Duodenal mucosa (tissue), 2 donors: ENCODE data around the gene DUSP23.

ENCODE experiments used
- H3K27ac ChIP-seq: one replicate; pipeline ENCODE4 v1.7.0; 2013; ENCODE audit warnings: low read depth, low read length
- H3K27me3 ChIP-seq, 2 donors: one replicate each; pipeline ENCODE4 v1.7.0; 2013; ENCODE audit warnings: low read length in 2 of 2, control low read depth in 1 of 2; ENCODE audit not compliant: insufficient read depth in 2 of 2, control insufficient read depth in 1 of 2
- H3K36me3 ChIP-seq, 2 donors: one replicate each; pipeline ENCODE4 v1.7.0; 2013; ENCODE audit warnings: low read length in 2 of 2, control low read depth in 1 of 2; ENCODE audit not compliant: insufficient read depth in 2 of 2, control insufficient read depth in 1 of 2
- H3K4me1 ChIP-seq, 2 donors: one replicate each; pipeline ENCODE4 v1.7.0; 2013; ENCODE audit warnings: low read length in 2 of 2, control low read depth in 1 of 2; ENCODE audit not compliant: insufficient read depth in 2 of 2, control insufficient read depth in 1 of 2
- H3K4me3 ChIP-seq, 2 donors: one replicate each; pipeline ENCODE4 v1.7.0; 2013; ENCODE audit warnings: low read length in 2 of 2, low read depth in 1 of 2
- H3K9ac ChIP-seq, 2 donors: one replicate each; pipeline ENCODE4 v1.7.0; 2013; ENCODE audit warnings: low read length in 2 of 2, low read depth in 1 of 2
- H3K9me3 ChIP-seq, 2 donors: one replicate each; pipeline ENCODE4 v1.7.0; 2013; ENCODE audit warnings: low read length in 2 of 2, control low read depth in 1 of 2; ENCODE audit not compliant: control insufficient read depth in 1 of 2

DUSP23 gene

DNA sequence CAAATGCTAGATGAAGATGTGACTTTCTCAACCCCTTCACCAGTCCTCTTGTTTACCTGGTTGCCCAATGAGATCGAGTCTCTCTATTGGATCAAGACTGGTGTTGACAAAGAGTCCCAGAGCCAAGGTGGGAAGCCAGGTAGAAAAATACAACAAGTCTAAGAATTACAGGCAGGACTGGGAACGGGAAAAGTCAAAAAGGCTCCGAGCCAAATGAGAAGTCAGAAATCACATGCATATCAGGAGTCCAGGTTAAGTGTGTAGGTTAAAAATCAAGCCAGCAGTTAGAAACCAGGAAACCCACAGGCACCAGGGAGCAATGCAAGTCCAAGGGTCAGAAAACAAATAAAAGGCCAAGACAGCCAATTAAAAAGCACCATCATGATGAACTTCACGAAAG, 27.4 kb upstream of the DUSP23 start:
- Histone ChIP-seq H3K27me3 (no peaks in the 10 kb centered on the region), H3K9ac (no peak overlapping the region), H3K36me3 (no peaks in the 10 kb centered on the region), H3K4me1 (peaks cover 4 to 43% of the 10 kb centered on the region in 2 donors), H3K27ac (no peak overlapping the region), H3K4me3 (peak overlapping the region in 1 of 2 donors; percentile 27), H3K9me3 (no peaks in the 10 kb centered on the region)

- Histone ChIP-seq H3K9me3 (no peaks in the 10 kb centered on the region), H3K9ac (no peak overlapping the region), H3K27me3 (no peaks in the 10 kb centered on the region), H3K4me1 (peaks cover 4 to 43% of the 10 kb centered on the region in 2 donors), H3K4me3 (no peak overlapping the region), H3K36me3 (no peaks in the 10 kb centered on the region), H3K27ac (no peak overlapping the region)
Measured at GRCh38 chr1:159755451-159756007, 25.2 kb upstream of the DUSP23 start.

- H3K36me3 ChIP-seq, result no peaks in the 10 kb centered on the region
- H3K9me3 ChIP-seq, result no peaks in the 10 kb centered on the region
- H3K27ac ChIP-seq, result no peak overlapping the region
- peaks cover 4 to 43% of the 10 kb centered on the region in 2 donors for H3K4me1 ChIP-seq
- no peak overlapping the region for H3K9ac ChIP-seq
- H3K27me3 ChIP-seq, result no peaks in the 10 kb centered on the region
- H3K4me3 ChIP-seq, result no peak overlapping the region
Measured at GRCh38 chr1:159756397-159756796, 24.4 kb upstream of the DUSP23 start.

DNA sequence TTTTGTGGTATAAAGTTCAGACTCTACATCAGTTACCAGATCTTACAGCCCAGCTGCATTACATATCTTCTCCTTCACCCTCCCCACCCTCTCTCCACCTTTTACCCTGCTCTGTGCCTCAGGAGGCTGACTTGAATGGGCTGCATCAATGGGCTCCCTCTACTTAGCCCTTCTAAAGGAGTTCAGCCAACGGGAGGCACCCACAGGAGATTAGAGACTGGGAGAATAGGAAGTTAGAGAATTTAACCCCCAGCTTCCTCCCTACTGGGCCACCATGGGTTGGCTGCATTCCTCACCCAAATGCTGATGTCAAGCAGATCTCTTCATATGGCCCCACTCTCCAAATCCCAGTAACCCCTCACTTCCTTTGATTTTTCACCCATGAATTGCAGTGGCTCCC, 17.1 kb upstream of the DUSP23 start:
- no peaks in the 10 kb centered on the region for H3K4me1 ChIP-seq
- H3K9ac ChIP-seq, result no peak overlapping the region
- H3K9me3 ChIP-seq, result no peaks in the 10 kb centered on the region
- no peaks in the 10 kb centered on the region for H3K36me3 ChIP-seq
- no peaks in the 10 kb centered on the region for H3K27me3 ChIP-seq
- H3K27ac ChIP-seq, result no peak overlapping the region
- no peak overlapping the region for H3K4me3 ChIP-seq

DNA sequence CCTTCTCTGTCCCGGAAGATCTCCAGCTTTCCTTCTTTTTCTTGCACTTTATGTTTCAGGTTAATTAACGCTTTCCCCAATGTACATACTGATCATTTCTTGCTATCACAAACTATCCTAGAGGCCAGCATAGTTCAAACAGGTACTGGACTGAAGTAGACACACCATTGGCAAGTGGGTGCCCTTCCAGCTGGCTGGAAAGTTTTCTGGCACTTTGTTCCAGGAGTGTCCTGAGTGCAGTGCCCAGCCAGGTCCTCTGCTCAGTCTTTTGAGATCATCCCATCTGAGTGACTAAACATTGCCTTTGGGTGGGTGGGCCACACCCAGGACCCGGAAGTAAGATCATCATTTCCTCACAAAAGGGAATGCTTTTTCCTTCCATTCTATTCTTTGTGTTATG, 15.0 kb upstream of the DUSP23 start:
- Histone ChIP-seq H3K9ac (no peak overlapping the region), H3K9me3 (no peaks in the 10 kb centered on the region), H3K36me3 (no peaks in the 10 kb centered on the region), H3K27me3 (no peaks in the 10 kb centered on the region), H3K4me3 (no peak overlapping the region), H3K4me1 (no peaks in the 10 kb centered on the region), H3K27ac (no peak overlapping the region)

- Histone ChIP-seq H3K9ac (no peak overlapping the region), H3K4me3 (no peak overlapping the region), H3K27me3 (no peaks in the 10 kb centered on the region), H3K9me3 (no peaks in the 10 kb centered on the region), H3K27ac (no peak overlapping the region), H3K4me1 (no peaks in the 10 kb centered on the region), H3K36me3 (no peaks in the 10 kb centered on the region)
Measured at GRCh38 chr1:159771127-159771895, 9.5 kb upstream of the DUSP23 start.

GRCh38 chr1:159774465-159774864, 6.3 kb upstream of the DUSP23 start:
- no peak overlapping the region for H3K27ac ChIP-seq
- no peaks in the 10 kb centered on the region for H3K9me3 ChIP-seq
- no peak overlapping the region for H3K9ac ChIP-seq
- H3K4me3 ChIP-seq, result no peak overlapping the region
- H3K4me1 ChIP-seq, result no peaks in the 10 kb centered on the region
- no peaks in the 10 kb centered on the region for H3K27me3 ChIP-seq
- H3K36me3 ChIP-seq, result no peaks in the 10 kb centered on the region

DNA sequence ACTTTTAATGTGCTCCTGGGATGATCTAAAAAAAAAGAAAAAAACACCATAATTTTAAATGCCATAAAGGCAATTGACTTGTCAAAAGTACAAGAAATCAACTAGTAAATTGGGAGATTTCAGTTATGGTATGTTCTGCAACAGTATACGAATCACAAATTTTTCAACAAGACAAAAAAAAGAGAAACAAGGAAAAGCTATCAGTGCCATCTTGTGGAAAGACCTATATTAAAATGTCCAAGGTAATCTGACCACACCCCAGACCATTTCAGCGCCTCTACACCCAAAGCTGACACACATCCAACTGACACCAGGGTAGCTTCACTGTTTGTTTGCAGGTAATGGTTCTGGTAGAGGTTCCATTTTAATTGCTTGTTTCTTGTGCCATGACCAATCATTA, 5.0 kb upstream of the DUSP23 start:
- Histone ChIP-seq H3K27ac (no peak overlapping the region), H3K4me3 (no peak overlapping the region), H3K9ac (no peak overlapping the region), H3K36me3 (no peaks in the 10 kb centered on the region), H3K4me1 (peaks cover 0 to 6% of the 10 kb centered on the region in 2 donors), H3K9me3 (no peaks in the 10 kb centered on the region), H3K27me3 (no peaks in the 10 kb centered on the region)

DNA sequence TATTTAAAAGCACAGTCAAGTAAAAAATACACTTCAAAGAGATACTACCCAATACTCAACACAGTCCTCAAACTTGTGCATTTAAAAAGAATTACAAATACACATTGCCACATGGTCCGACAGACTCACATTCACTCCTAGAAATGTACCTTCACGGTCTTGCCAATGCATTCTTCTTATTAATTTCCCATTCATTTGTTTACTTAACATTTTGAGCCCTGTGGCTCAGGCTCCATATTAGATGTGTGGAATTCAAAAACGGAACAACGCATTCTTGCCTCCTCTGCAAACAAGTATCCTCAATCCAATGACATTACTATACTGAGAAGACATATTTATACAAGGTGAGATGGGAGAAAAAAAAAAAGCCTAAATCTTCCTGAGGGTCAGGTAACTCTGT, 2.5 kb upstream of the DUSP23 start:
- Histone ChIP-seq H3K9ac (no peak overlapping the region), H3K27me3 (no peaks in the 10 kb centered on the region), H3K4me1 (peaks cover 6 to 8% of the 10 kb centered on the region in 2 donors), H3K27ac (no peak overlapping the region), H3K36me3 (no peaks in the 10 kb centered on the region), H3K9me3 (no peaks in the 10 kb centered on the region), H3K4me3 (no peak overlapping the region)

DNA sequence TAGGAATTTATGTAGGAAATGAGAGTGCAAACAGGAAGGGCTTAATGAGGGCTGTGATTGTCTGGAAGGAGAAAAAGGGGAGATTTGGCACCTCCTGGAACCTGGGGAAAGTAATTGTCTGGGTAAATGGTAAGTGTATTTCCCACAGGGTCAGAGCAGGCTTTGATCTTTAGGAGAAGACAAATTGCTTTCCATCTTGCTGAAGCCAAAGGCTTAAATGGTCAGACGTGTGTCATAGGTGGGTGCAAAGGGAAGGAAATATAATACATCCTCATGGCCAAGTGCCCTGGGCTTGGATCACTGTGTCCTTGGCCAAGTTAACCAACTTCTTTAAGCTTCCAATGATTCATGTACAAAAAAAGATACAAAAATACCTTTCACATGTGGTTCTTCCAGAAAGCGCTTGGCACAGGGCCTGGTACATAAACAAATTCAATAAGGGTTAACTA, 1.3 kb upstream of the DUSP23 start:
- Histone ChIP-seq H3K4me1 (peaks cover 6 to 8% of the 10 kb centered on the region in 2 donors), H3K4me3 (no peak overlapping the region), H3K36me3 (no peaks in the 10 kb centered on the region), H3K9me3 (no peaks in the 10 kb centered on the region), H3K27ac (no peak overlapping the region), H3K27me3 (no peaks in the 10 kb centered on the region), H3K9ac (no peak overlapping the region)
